HG02798 (cell line): ENCODE measurements around the gene GPR65.
"Not testable (repeated sequence)": the region's sequence is repeated elsewhere in the genome, so short reads cannot be mapped to it uniquely, and the experiment has no call there.

Experiments
- ATAC-seq: cut with Tn5 transposase; IDR thresholded peaks from one replicate; pipeline ENCODE4 v1.9.1; 2021; ENCODE audit warnings: mild to moderate bottlenecking; ENCODE audit not compliant: unreplicated experiment, poor library complexity

The GPR65 gene

GRCh38 chr14:88003425-88003824, 1.5 kb upstream of the GPR65 start:
- no peak for ATAC-seq

- no peak for ATAC-seq
Observed at GRCh38 chr14:88004506-88005036, 364 bp upstream of the GPR65 start.

- ATAC-seq, result peak; percentile 94
Observed at GRCh38 chr14:88005978-88006851, 1.3 kb downstream of the GPR65 start.

- no peak for ATAC-seq
Observed at GRCh38 chr14:88007608-88008007, 2.7 kb downstream of the GPR65 start.

- no peak for ATAC-seq
Observed at GRCh38 chr14:88008039-88008742, 3.3 kb downstream of the GPR65 start.

- no peak for ATAC-seq
Observed at GRCh38 chr14:88009486-88009885, 4.6 kb downstream of the GPR65 start.

- ATAC-seq, result no peak
Observed at GRCh38 chr14:88010331-88010730, 5.4 kb downstream of the GPR65 start.

- ATAC-seq, result no peak
Observed at GRCh38 chr14:88012495-88012894, 7.6 kb downstream of the GPR65 start.

- peak; percentile 94 for ATAC-seq
Observed at GRCh38 chr14:88013750-88014349, 8.9 kb downstream of the GPR65 start.

- ATAC-seq, result no peak
Observed at GRCh38 chr14:88016768-88017167, 11.8 kb downstream of the GPR65 start.

- ATAC-seq, result no peak
Observed at GRCh38 chr14:88017535-88017934, 12.6 kb downstream of the GPR65 start.

- no peak for ATAC-seq
Observed at GRCh38 chr14:88023658-88024187, 18.8 kb downstream of the GPR65 start.

GRCh38 chr14:88024252-88025086, 19.5 kb downstream of the GPR65 start:
- ATAC-seq, result not testable (repeated sequence)

- ATAC-seq, result no peak
Observed at GRCh38 chr14:88025313-88025712, 20.4 kb downstream of the GPR65 start.

- ATAC-seq, result peak; percentile 63
Observed at GRCh38 chr14:88026890-88027289, 22.0 kb downstream of the GPR65 start.

- ATAC-seq, result no peak
Observed at GRCh38 chr14:88029500-88029899, 24.6 kb downstream of the GPR65 start.

GRCh38 chr14:88030079-88030478, 25.1 kb downstream of the GPR65 start:
- no peak for ATAC-seq

- ATAC-seq, result no peak
Observed at GRCh38 chr14:88030892-88031291, 26.0 kb downstream of the GPR65 start.

- no peak for ATAC-seq
Observed at GRCh38 chr14:88032373-88032772, 27.4 kb downstream of the GPR65 start.

GRCh38 chr14:88034076-88034475, 29.1 kb downstream of the GPR65 start:
- no peak for ATAC-seq
